Parathyroid adenoma (tissue), 2 donors: ENCODE data around the gene CAPN1.

Experiments used
- H2AFZ ChIP-seq: fragments of 300-600 bp; sonication (generic); one replicate; pipeline ENCODE4 v1.7.0; 2017; ENCODE audit warnings: antibody characterized with exemption, mild to moderate bottlenecking
- H3K27ac ChIP-seq: fragments of 300-600 bp; sonication (generic); one replicate; pipeline ENCODE4 v1.7.0; 2017
- H3K27me3 ChIP-seq: fragments of 300-600 bp; sonication (generic); one replicate; pipeline ENCODE4 v1.7.0; 2017; ENCODE audit warnings: low read length; ENCODE audit not compliant: control insufficient read depth, insufficient read depth
- H3K36me3 ChIP-seq: fragments of 300-600 bp; sonication (generic); one replicate; pipeline ENCODE4 v1.7.0; 2017; ENCODE audit warnings: low read length; ENCODE audit not compliant: control insufficient read depth, insufficient read depth
- H3K4me1 ChIP-seq: fragments of 300-600 bp; sonication (generic); one replicate; pipeline ENCODE4 v1.7.0; 2017; ENCODE audit warnings: control low read depth
- H3K4me2 ChIP-seq: fragments of 300-600 bp; sonication (generic); one replicate; pipeline ENCODE4 v1.7.0; 2017; ENCODE audit warnings: low read length
- H3K4me3 ChIP-seq: fragments of 300-600 bp; sonication (generic); one replicate; pipeline ENCODE4 v1.7.0; 2017; ENCODE audit warnings: low read depth, low read length
- H3K79me2 ChIP-seq: fragments of 300-600 bp; sonication (generic); one replicate; pipeline ENCODE4 v1.7.0; 2017; ENCODE audit warnings: control low read depth
- H3K9ac ChIP-seq: fragments of 300-600 bp; sonication (generic); one replicate; pipeline ENCODE4 v1.7.0; 2017; ENCODE audit warnings: mild to moderate bottlenecking
- H3K9me3 ChIP-seq: fragments of 300-600 bp; sonication (generic); one replicate; pipeline ENCODE4 v1.7.0; 2017; ENCODE audit warnings: low read length; ENCODE audit not compliant: control insufficient read depth
- CTCF ChIP-seq: fragments of 300-600 bp; sonication (generic); IDR thresholded peaks from one replicate; pipeline ENCODE4 v1.7.0; 2017; ENCODE audit warnings: antibody characterized with exemption, mild to moderate bottlenecking
- donor health status: primary hyperparathyroidism.

CAPN1 gene

GRCh38 chr11:65181569-65182257 is at the start of gene CAPN1:
Gene CAPN1 (plus strand): TSS chr11:65181928. CDS start chr11:65182702, 774 bp downstream.
- Histone ChIP-seq H3K36me3 (no peaks in the 10 kb centered on the region), H3K4me2 (peak within 1 kb of the TSS; percentile 84), H3K27me3 (no peaks in the 10 kb centered on the region), H2AFZ (peak within 1 kb of the TSS; percentile 82), H3K27ac (peak within 1 kb of the TSS; percentile 90), H3K79me2 (peaks cover 2% of the 10 kb centered on the region), H3K4me1 (peaks cover 4% of the 10 kb centered on the region), H3K4me3 (peak within 1 kb of the TSS; percentile 62), H3K9ac (peak within 1 kb of the TSS; percentile 53), H3K9me3 (no peaks in the 10 kb centered on the region)
- no peak for TF ChIP-seq CTCF

- TF ChIP-seq CTCF, result no peak
- Histone ChIP-seq H3K27ac (no peak overlapping the region), H3K9me3 (no peaks in the 10 kb centered on the region), H3K79me2 (peaks cover 10% of the 10 kb centered on the region), H3K27me3 (no peaks in the 10 kb centered on the region), H3K36me3 (no peaks in the 10 kb centered on the region), H3K4me1 (peaks cover 2% of the 10 kb centered on the region), H2AFZ (no peak overlapping the region), H3K9ac (no peak overlapping the region), H3K4me3 (no peak overlapping the region), H3K4me2 (no peak overlapping the region)
Observed at GRCh38 chr11:65132238-65132987, 49.3 kb upstream of the CAPN1 start.

- H3K9me3 ChIP-seq, result no peaks in the 10 kb centered on the region
- no peaks in the 10 kb centered on the region for H3K27me3 ChIP-seq
- peaks cover 10% of the 10 kb centered on the region for H3K79me2 ChIP-seq
- no peaks in the 10 kb centered on the region for H3K36me3 ChIP-seq
- no peak for TF ChIP-seq CTCF
- H2AFZ ChIP-seq, result no peak overlapping the region
- peaks cover 2% of the 10 kb centered on the region for H3K4me1 ChIP-seq
- peak overlapping the region; percentile 87 for H3K4me2 ChIP-seq
- peak overlapping the region; percentile 92 for H3K4me3 ChIP-seq
- no peak overlapping the region for H3K27ac ChIP-seq
- no peak overlapping the region for H3K9ac ChIP-seq
Observed at GRCh38 chr11:65132988-65133700, 48.6 kb upstream of the CAPN1 start.

- H3K4me1 ChIP-seq, result peaks cover 2% of the 10 kb centered on the region
- peaks cover 10% of the 10 kb centered on the region for H3K79me2 ChIP-seq
- H3K9me3 ChIP-seq, result no peaks in the 10 kb centered on the region
- H3K4me3 ChIP-seq, result peak overlapping the region; percentile 92
- no peaks in the 10 kb centered on the region for H3K27me3 ChIP-seq
- TF ChIP-seq CTCF, result no peak
- peak overlapping the region; percentile 91 for H2AFZ ChIP-seq
- peak overlapping the region; percentile 87 for H3K4me2 ChIP-seq
- H3K36me3 ChIP-seq, result no peaks in the 10 kb centered on the region
- peak overlapping the region; percentile 100 for H3K27ac ChIP-seq
- H3K9ac ChIP-seq, result no peak overlapping the region
Observed at GRCh38 chr11:65133724-65134123, 48.0 kb upstream of the CAPN1 start.
